ENCODE measurements around the gene FHIT. TPM values are rescaled to one million over a fixed set of nuclear protein-coding genes. Genes with fewer than 3 reads are reported as not detected.

The FHIT gene
- total and polyA plus RNA-seq, 2 experiments from 2014 or later = 9.7 to 16.2 TPM

GRCh38 chr3:59812237-59813147 is 1438.8 kb downstream of the FHIT start:
- TF ChIP-seq EZH2phosphoT487 (IDR thresholded peaks at IDR 0.05; ENCODE audit: low read depth, severe bottlenecking, unreplicated experiment) (no peak), CTCF (IDR thresholded peaks at IDR 0.05; ENCODE audit: poor library complexity) (no peak), EZH2 (IDR thresholded peaks at IDR 0.05; ENCODE audit: borderline replicate concordance) (no peak)
- Histone ChIP-seq H3K27me3 (no peaks in the 10 kb centered on the region), H3K4me1 (ENCODE audit: insufficient read depth) (peaks cover 2% of the 10 kb centered on the region), H3K4me2 (no peak overlapping the region), H3K9me2 (replicated peaks; ENCODE audit: insufficient read depth) (no peaks in the 10 kb centered on the region), H3K36me3 (replicated peaks; ENCODE audit: insufficient read depth, low read depth) (no peaks in the 10 kb centered on the region), H3K79me2 (no peaks in the 10 kb centered on the region), H2AFZ (no peak overlapping the region), H3K9me3 (ENCODE audit: low read depth) (no peaks in the 10 kb centered on the region), H3K27ac (no peak overlapping the region), H4K20me1 (ENCODE audit: insufficient read depth, poor library complexity, severe bottlenecking) (no peaks in the 10 kb centered on the region), H3K4me3 (no peak overlapping the region)
- WGBS (ENCODE audit: low lambda C conversion rate, missing lambda C conversion rate) = 68% methylated on average over 11 of the region's 11 CpGs
- DNase-seq (ENCODE audit: low spot score) = no peak

GRCh38 chr3:59811160-59811559 is 1440.1 kb downstream of the FHIT start:
- no peaks in the 10 kb centered on the region for H3K9me2 ChIP-seq (replicated peaks; ENCODE audit: insufficient read depth)
- H3K36me3 ChIP-seq (replicated peaks; ENCODE audit: insufficient read depth, low read depth) = no peaks in the 10 kb centered on the region
- H3K4me2 ChIP-seq = no peak overlapping the region
- H3K9me3 ChIP-seq (ENCODE audit: low read depth) = no peaks in the 10 kb centered on the region
- H3K27me3 ChIP-seq = no peaks in the 10 kb centered on the region
- H2AFZ ChIP-seq = no peak overlapping the region
- no peaks in the 10 kb centered on the region for H3K79me2 ChIP-seq
- WGBS (ENCODE audit: low lambda C conversion rate, missing lambda C conversion rate) = 83% methylated on average over 2 of the region's 2 CpGs
- DNase-seq (ENCODE audit: low spot score) = no peak
- H3K4me3 ChIP-seq = no peak overlapping the region
- H3K27ac ChIP-seq = no peak overlapping the region
- no peaks in the 10 kb centered on the region for H4K20me1 ChIP-seq (ENCODE audit: insufficient read depth, poor library complexity, severe bottlenecking)
- H3K4me1 ChIP-seq (ENCODE audit: insufficient read depth) = no peaks in the 10 kb centered on the region
- no peak for TF ChIP-seq EZH2 (IDR thresholded peaks at IDR 0.05; ENCODE audit: borderline replicate concordance)
- TF ChIP-seq CTCF (IDR thresholded peaks at IDR 0.05; ENCODE audit: poor library complexity) = no peak
- no peak for TF ChIP-seq EZH2phosphoT487 (IDR thresholded peaks at IDR 0.05; ENCODE audit: low read depth, severe bottlenecking, unreplicated experiment)

- no peak for DNase-seq (ENCODE audit: low spot score)
- Histone ChIP-seq H2AFZ (no peak overlapping the region), H3K27me3 (no peaks in the 10 kb centered on the region), H3K4me1 (ENCODE audit: insufficient read depth) (no peaks in the 10 kb centered on the region), H3K4me3 (no peak overlapping the region), H3K9me3 (ENCODE audit: low read depth) (no peaks in the 10 kb centered on the region), H3K9me2 (replicated peaks; ENCODE audit: insufficient read depth) (no peaks in the 10 kb centered on the region), H3K36me3 (replicated peaks; ENCODE audit: insufficient read depth, low read depth) (no peaks in the 10 kb centered on the region), H3K4me2 (no peak overlapping the region), H3K79me2 (no peaks in the 10 kb centered on the region), H3K27ac (no peak overlapping the region), H4K20me1 (ENCODE audit: insufficient read depth, poor library complexity, severe bottlenecking) (no peaks in the 10 kb centered on the region)
- 81% methylated on average over 2 of the region's 2 CpGs for WGBS (ENCODE audit: low lambda C conversion rate, missing lambda C conversion rate)
- TF ChIP-seq EZH2phosphoT487 (IDR thresholded peaks at IDR 0.05; ENCODE audit: low read depth, severe bottlenecking, unreplicated experiment) = no peak
Observed at GRCh38 chr3:59810606-59811005, 1440.6 kb downstream of the FHIT start.

GRCh38 chr3:59809710-59810444 is 1441.4 kb downstream of the FHIT start:
- no peak overlapping the region for H3K27ac ChIP-seq
- no peaks in the 10 kb centered on the region for H3K79me2 ChIP-seq
- DNase-seq (ENCODE audit: low spot score) = peak; percentile 12
- H3K4me2 ChIP-seq = no peak overlapping the region
- H3K4me1 ChIP-seq (ENCODE audit: insufficient read depth) = no peaks in the 10 kb centered on the region
- TF ChIP-seq CTCF (IDR thresholded peaks at IDR 0.05; ENCODE audit: poor library complexity) (peak; percentile 15), EZH2phosphoT487 (IDR thresholded peaks at IDR 0.05; ENCODE audit: low read depth, severe bottlenecking, unreplicated experiment) (no peak)
- H3K36me3 ChIP-seq (replicated peaks; ENCODE audit: insufficient read depth, low read depth) = no peaks in the 10 kb centered on the region
- WGBS (ENCODE audit: low lambda C conversion rate, missing lambda C conversion rate) = 85% methylated on average over 8 of the region's 8 CpGs
- H3K9me3 ChIP-seq (ENCODE audit: low read depth) = no peaks in the 10 kb centered on the region
- H2AFZ ChIP-seq = no peak overlapping the region
- no peak overlapping the region for H3K4me3 ChIP-seq
- no peaks in the 10 kb centered on the region for H3K27me3 ChIP-seq
- no peaks in the 10 kb centered on the region for H4K20me1 ChIP-seq (ENCODE audit: insufficient read depth, poor library complexity, severe bottlenecking)
- H3K9me2 ChIP-seq (replicated peaks; ENCODE audit: insufficient read depth) = no peaks in the 10 kb centered on the region

Measured in hepatocyte (in vitro differentiated cells).